Measurements from ENCODE around the gene PRR4.

DNA sequence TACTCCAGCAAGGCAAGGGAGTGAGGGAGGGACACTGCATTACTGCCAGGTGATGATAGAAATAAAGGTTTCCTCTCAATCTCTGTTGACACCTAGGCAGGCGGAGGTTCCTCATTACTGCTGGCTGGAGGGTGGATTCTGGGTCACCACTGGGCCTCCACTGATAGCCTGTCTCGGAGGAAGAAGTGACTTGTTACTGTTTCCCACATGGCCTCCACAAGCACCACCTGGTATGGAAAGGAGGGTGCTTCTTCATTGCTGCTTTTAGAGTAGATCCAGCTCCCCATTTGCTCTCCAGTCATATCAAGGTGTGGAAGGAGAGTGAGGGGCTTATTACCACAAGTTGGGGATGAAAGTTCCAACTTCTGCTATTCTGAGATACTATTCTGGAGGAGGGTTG lies 6.4 kb downstream of the PRR4 start:
- no peak for TF ChIP-seq POLR2A (IDR thresholded peaks at IDR 0.05)
- TF ChIP-seq, protein P1, sequence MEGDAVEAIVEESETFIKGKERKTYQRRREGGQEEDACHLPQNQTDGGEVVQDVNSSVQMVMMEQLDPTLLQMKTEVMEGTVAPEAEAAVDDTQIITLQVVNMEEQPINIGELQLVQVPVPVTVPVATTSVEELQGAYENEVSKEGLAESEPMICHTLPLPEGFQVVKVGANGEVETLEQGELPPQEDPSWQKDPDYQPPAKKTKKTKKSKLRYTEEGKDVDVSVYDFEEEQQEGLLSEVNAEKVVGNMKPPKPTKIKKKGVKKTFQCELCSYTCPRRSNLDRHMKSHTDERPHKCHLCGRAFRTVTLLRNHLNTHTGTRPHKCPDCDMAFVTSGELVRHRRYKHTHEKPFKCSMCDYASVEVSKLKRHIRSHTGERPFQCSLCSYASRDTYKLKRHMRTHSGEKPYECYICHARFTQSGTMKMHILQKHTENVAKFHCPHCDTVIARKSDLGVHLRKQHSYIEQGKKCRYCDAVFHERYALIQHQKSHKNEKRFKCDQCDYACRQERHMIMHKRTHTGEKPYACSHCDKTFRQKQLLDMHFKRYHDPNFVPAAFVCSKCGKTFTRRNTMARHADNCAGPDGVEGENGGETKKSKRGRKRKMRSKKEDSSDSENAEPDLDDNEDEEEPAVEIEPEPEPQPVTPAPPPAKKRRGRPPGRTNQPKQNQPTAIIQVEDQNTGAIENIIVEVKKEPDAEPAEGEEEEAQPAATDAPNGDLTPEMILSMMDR (IDR thresholded peaks at IDR 0.05): no peak
- no peak for TF ChIP-seq POLR2AphosphoS5 (IDR thresholded peaks at IDR 0.05)
